GM13976 (cell line): Measurements from ENCODE around the gene NUDT4.
A peak's percentile ranks its signal among the peaks of the same experiment; 100 is the strongest.

Source experiments
- DNase-seq: peaks from one replicate; pipeline ENCODE4 v3.0.0; 2012; ENCODE audit warnings: low spot score
- in situ Hi-C: fragments of 300-500 bp; cut with MboI; formaldehyde crosslinking; loops from one replicate; pipeline ENCODE4 v1.12.0; 2022; ENCODE audit warnings: low sequenced_read_pairs, mixed read lengths, inconsistent platforms; ENCODE audit not compliant: unreplicated experiment
- TF ChIP-seq, protein P1 (sequence below): IDR thresholded peaks from 2 replicates; pipeline ENCODE4 v1.5.1; 2012; ENCODE audit warnings: borderline replicate concordance, mild to moderate bottlenecking; ENCODE audit not compliant: insufficient read depth; ENCODE audit errors: extremely low read depth, missing control alignments, control extremely low read depth

Gene NUDT4

GRCh38 chr12:93419388-93420034 lies 41.8 kb downstream of the NUDT4 start:
- in situ Hi-C loops = loop anchor here (10.0 to 25.0 kb wide), 2 partner anchors 435 to 632 kb away; no protein-coding TSS in a partner anchor
- no peak for DNase-seq
- TF ChIP-seq, protein P1, sequence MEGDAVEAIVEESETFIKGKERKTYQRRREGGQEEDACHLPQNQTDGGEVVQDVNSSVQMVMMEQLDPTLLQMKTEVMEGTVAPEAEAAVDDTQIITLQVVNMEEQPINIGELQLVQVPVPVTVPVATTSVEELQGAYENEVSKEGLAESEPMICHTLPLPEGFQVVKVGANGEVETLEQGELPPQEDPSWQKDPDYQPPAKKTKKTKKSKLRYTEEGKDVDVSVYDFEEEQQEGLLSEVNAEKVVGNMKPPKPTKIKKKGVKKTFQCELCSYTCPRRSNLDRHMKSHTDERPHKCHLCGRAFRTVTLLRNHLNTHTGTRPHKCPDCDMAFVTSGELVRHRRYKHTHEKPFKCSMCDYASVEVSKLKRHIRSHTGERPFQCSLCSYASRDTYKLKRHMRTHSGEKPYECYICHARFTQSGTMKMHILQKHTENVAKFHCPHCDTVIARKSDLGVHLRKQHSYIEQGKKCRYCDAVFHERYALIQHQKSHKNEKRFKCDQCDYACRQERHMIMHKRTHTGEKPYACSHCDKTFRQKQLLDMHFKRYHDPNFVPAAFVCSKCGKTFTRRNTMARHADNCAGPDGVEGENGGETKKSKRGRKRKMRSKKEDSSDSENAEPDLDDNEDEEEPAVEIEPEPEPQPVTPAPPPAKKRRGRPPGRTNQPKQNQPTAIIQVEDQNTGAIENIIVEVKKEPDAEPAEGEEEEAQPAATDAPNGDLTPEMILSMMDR = peak; percentile 35

DNA sequence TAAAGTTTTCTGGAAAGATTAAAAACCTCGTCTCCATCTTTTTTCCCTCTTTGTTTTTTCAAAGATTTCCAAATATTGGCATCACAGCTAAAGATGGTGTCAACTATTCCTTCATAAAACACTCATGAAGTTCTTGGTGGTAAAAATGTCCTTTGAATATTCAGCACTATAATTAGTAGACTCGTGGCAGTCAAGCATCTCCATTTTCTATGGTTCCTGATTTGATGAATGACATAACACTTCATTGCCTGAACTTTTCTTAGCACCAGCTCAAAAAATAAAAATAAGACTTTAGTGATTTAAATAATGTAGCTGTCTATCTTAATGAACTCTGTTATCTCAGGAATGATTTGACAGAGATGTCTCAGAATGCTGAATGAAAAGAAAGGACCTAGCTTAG lies 44.3 kb downstream of the NUDT4 start:
- TF ChIP-seq, protein P1 = no peak
- in situ Hi-C loops = loop anchor here (25.0 kb wide), 1 partner anchor 635 kb away; no protein-coding TSS in a partner anchor
- no peak for DNase-seq

- in situ Hi-C loops = no loop called here
- TF ChIP-seq, protein P1 = no peak
These were observed 48.1 kb downstream of the NUDT4 start for GRCh38 chr12:93425736-93426411.

DNA sequence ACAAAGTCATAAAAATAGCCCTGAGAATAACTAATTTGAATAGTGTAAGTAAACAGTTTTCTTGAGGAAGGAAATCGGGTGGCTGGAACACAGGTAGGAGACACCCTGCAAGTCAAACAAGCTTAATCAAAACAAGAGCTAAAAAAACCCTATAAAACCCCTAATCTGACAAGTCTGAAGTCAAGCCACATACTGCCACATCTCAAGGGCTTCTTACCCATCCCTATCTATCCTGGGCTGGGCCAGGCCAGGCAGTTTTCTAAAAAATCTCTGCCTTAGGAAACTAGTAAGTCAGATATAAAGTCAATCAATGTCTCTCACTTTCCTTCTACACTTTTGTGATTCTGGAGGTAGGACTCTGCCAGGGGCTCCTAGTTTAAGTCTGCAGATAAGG lies 48.7 kb downstream of the NUDT4 start:
- DNase-seq = no peak
- TF ChIP-seq, protein P1 = no peak
- in situ Hi-C loops = no loop called here

More at GRCh38 chr12:93425736-93426411, 48.1 kb downstream of the NUDT4 start:
- no peak for DNase-seq

DNA sequence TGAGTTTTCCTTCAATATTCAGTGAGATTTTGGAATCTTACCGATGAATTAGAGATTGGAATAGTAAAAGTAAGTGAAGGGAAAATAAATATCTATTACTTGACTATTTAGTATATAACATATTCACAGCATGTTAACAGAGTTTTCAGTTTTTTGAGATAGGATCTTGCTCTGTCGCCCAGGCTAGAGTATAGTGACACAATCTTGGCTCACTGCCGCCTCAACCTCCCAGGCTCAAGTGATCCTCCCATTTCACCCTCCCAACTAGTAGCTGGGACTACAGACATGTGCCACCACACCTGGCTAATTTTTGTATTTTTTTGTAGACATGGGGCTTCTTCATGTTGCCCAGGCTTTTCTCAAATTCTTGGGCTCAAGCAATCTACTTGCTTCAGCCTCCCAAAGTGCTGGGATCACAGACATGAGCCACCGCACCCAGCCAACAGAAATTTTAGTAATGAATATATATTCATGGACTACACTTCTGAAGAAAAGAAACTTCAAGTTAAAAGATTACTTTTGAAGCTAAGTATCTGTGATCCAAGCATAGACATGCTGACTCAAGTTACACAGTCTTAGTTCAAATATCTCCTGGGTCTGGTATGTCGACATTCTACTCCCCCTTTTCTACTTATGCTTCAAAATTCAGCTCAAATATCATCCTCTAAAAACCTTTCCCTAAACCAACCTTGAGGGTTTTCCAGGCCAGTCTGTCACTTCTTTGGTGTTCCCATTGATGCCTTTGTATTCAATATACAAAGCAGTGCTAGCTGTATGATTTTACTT lies 50.2 kb downstream of the NUDT4 start:
- in situ Hi-C loops = no loop called here
- DNase-seq = no peak
- TF ChIP-seq, protein P1 = no peak

- in situ Hi-C loops = no loop called here
- no peak for DNase-seq
- TF ChIP-seq, protein P1 = no peak
These were observed 51.7 kb downstream of the NUDT4 start for GRCh38 chr12:93429448-93429847.
